DOHH2 (cell line): ENCODE measurements around the gene DGCR2.

Experiments
- CTCF ChIP-seq: fragments of 200-600 bp; sonication (generic); IDR thresholded peaks from one replicate; pipeline ENCODE4 v1.5.1; 2014; ENCODE audit warnings: antibody characterized with exemption, mild to moderate bottlenecking, low read depth, low read length; ENCODE audit not compliant: poor library complexity, severe bottlenecking
- EZH2phosphoT487 ChIP-seq: fragments of 200-600 bp; sonication (generic); IDR thresholded peaks from 2 replicates; pipeline ENCODE4 v1.6.1; 2017; ENCODE audit warnings: borderline replicate concordance, mild to moderate bottlenecking, antibody characterized with exemption, low read length, moderate library complexity, mixed read lengths

- TF ChIP-seq CTCF, result no peak
- TF ChIP-seq EZH2phosphoT487, result no peak
These were observed 130.3 kb downstream of the DGCR2 start for GRCh38 chr22:18991821-18992442.
